Measurements from ENCODE around the gene GRN. TPM values are rescaled to one million over a fixed set of nuclear protein-coding genes. Genes with fewer than 3 reads are reported as not detected.

The GRN gene
- total and polyA plus RNA-seq, 2 of the 8 experiments (the other 6 are each of a cell fraction or from before 2014, with no cell fraction given), result 108 to 387 TPM

GRCh38 chr17:44390250-44390870 lies 45.3 kb downstream of the GRN start:
- POLR2A ChIA-PET (ENCODE audit: partially characterized antibody), result no interaction called here
- peaks cover 5% of the 10 kb centered on the region; the same call in 1 of the 2 replicates for H3K23me2 ChIP-seq (ENCODE audit: low read depth, low read length)
- no peak overlapping the region for H2AK5ac ChIP-seq (ENCODE audit: low read depth, low read length)
- no peak overlapping the region for H2BK12ac ChIP-seq (ENCODE audit: low read depth, low read length)
- H4K20me1 ChIP-seq (replicated peaks in 1 of 2; ENCODE audit: control insufficient read depth in 1 of 2, insufficient read depth in 2 of 2, low read length in 2 of 2), result no peaks in the 10 kb centered on the region
- FAIRE-seq, result no peak
- H3K9ac ChIP-seq (replicated peaks in 1 of 4; ENCODE audit: extremely low read depth in 1 of 4, low read depth in 3 of 4, low read length in 3 of 4), result no peak overlapping the region
- H3K27me3 ChIP-seq (replicated peaks in 1 of 4; ENCODE audit: control insufficient read depth in 3 of 4, extremely low read depth in 1 of 4, insufficient read depth in 3 of 4, low read length in 3 of 4), result peaks cover 0 to 12% (median 9%) of the 10 kb centered on the region in 4 experiments; a peak in 5 of 7 replicates
- CTCF ChIA-PET (ENCODE audit: partially characterized antibody), result interaction anchor here (1.2 to 2.1 kb wide), 3 partner anchors 10 to 133 kb away, joined by 4 to 9 read pairs (median 8); no protein-coding TSS in a partner anchor
- no peaks in the 10 kb centered on the region for H3K36me3 ChIP-seq (ENCODE audit: control insufficient read depth in 2 of 4, insufficient read depth in 4 of 4, low read length in 3 of 4)
- no peak overlapping the region for H2BK120ac ChIP-seq (replicated peaks; ENCODE audit: low read depth, low read length)
- H3K4me2 ChIP-seq (ENCODE audit: insufficient read depth in 1 of 2, low read depth in 2 of 2, low read length in 2 of 2), result no peak overlapping the region
- no peaks in the 10 kb centered on the region for H3K79me2 ChIP-seq (ENCODE audit: control insufficient read depth in 1 of 2, insufficient read depth in 2 of 2, low read length in 2 of 2)
- H3K4me3 ChIP-seq (ENCODE audit: extremely low read depth in 1 of 4, insufficient read depth in 2 of 4, low read depth in 3 of 4, low read length in 4 of 4), result no peak overlapping the region
- no peaks in the 10 kb centered on the region for H3K9me3 ChIP-seq (ENCODE audit: insufficient read depth in 2 of 2, low read depth in 1 of 2, low read length in 1 of 2)
- H2BK20ac ChIP-seq (ENCODE audit: low read length), result no peak overlapping the region
- no peak overlapping the region for H2AFZ ChIP-seq (ENCODE audit: low read length)
- no peak overlapping the region for H4K8ac ChIP-seq (ENCODE audit: extremely low read depth, insufficient read depth, low read length)
- no peak overlapping the region for H3K23ac ChIP-seq (ENCODE audit: insufficient read length)
- no peak overlapping the region for H3K18ac ChIP-seq (ENCODE audit: extremely low read depth, low read length)
- H3K4ac ChIP-seq (replicated peaks; ENCODE audit: insufficient read length, low read depth, low read length), result no peak overlapping the region
- 87% methylated on average over 10 of the region's 10 CpGs; no CpG with 5 or more reads in 1 of the 2 experiments for WGBS, 2 experiments (ENCODE audit: extremely low coverage in 1 of 2, insufficient coverage in 1 of 2, insufficient read length in 1 of 2, insufficient replicate concordance in 2 of 2, low coverage in 1 of 2, low lambda C conversion rate in 2 of 2, missing lambda C conversion rate in 1 of 2)
- no peak overlapping the region for H4K5ac ChIP-seq (ENCODE audit: insufficient read length, low read depth, low read length)
- no peak overlapping the region for H2BK5ac ChIP-seq (ENCODE audit: low read depth, low read length)
- H3K56ac ChIP-seq (replicated peaks; ENCODE audit: insufficient read length, low read depth, low read length), result no peak overlapping the region
- H2BK15ac ChIP-seq (ENCODE audit: low read length), result no peak overlapping the region
- H4K91ac ChIP-seq (replicated peaks; ENCODE audit: insufficient read length, low read length), result no peak overlapping the region
- no peak overlapping the region for H3K27ac ChIP-seq (ENCODE audit: low read depth, low read length)
- H3K79me1 ChIP-seq (ENCODE audit: low read depth, low read length), result no peaks in the 10 kb centered on the region
- H3K4me1 ChIP-seq (replicated peaks in 1 of 4; ENCODE audit: control insufficient read depth in 3 of 4, insufficient read depth in 4 of 4, low read length in 3 of 4), result peaks cover 0 to 6% (median 2%) of the 10 kb centered on the region in 4 experiments; a peak in 4 of 7 replicates
- no peak overlapping the region for H3K14ac ChIP-seq (ENCODE audit: insufficient read length)
- no peak for DNase-seq (ENCODE audit: low read depth in 1 of 2, low spot score in 2 of 2)
- TF ChIP-seq TBP (IDR thresholded peaks at IDR 0.05; ENCODE audit: low read depth, low read length), result no peak
